GM18519 (cell line): ENCODE results near the gene MROH9.
"Not testable (repeated sequence)": the region's sequence is repeated elsewhere in the genome, so short reads cannot be mapped to it uniquely, and the experiment has no call there.

ENCODE experiments used
- ATAC-seq: cut with Tn5 transposase; IDR thresholded peaks from one replicate; pipeline ENCODE4 v1.9.1; 2021; ENCODE audit warnings: mild to moderate bottlenecking, moderate library complexity; ENCODE audit not compliant: unreplicated experiment, low FRiP score

Gene MROH9, protein sequence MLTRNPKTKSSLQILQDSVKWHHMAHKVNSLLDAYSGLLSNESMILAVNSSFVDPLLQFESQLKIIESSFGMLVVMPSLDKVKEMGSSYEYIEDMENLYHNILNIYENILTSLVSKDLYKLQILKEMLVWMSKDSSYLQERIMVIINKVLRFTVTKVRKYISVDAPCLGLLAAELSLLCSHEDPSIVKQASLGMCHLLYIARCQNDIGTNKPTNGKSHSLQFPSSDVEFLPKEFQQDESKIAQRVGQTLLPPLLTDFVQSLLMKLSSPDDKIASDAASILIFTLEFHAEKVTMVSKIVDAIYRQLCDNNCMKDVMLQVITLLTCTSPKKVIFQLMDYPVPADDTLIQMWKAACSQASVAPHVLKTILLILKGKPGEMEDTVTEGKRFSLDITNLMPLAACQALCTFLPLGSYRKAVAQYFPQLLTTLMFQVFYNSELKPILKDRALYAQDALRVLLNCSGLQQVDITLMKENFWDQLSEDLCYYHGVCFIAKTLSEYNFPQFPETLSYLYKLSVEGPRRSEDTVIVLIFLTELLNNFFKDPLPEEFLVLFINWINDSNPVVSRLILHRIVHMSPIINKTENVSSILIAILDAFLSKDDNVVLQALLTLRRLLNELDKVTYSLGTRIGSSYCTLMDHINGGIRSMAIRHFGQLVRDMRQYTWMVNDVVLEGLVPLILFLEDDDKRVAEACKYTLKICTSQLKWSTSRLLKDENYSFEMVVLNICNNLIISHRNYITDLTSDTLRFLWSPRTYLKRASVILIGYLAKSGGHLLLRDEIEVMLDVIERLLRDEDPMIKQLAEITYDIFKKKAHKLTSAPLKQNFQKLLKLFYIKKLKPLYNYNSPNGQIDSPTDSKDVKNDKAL

DNA sequence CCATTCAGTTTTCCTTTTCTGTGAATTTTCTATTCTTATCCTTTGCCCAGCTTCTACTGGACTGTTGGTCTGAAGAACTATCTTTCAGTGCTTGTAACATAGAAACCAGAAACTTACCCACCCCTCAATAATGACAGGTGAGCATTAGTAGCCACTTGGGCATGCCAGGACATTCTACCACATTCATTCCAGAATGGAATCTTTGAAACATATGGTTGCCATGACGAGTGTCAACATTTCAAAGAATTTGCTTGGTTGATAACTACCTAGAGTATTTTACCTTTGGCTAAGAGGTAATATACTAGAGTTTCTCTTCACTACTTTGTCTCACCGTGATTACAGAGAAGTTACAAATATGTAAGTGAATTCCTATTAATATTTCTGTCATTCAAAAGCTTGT, at the start of gene MROH9:
TSS of gene MROH9 (plus strand) at position 304 of the 400 bp plus-strand sequence. CDS start 10,023 bp downstream, outside the sequence.
- ATAC-seq = no peak

DNA sequence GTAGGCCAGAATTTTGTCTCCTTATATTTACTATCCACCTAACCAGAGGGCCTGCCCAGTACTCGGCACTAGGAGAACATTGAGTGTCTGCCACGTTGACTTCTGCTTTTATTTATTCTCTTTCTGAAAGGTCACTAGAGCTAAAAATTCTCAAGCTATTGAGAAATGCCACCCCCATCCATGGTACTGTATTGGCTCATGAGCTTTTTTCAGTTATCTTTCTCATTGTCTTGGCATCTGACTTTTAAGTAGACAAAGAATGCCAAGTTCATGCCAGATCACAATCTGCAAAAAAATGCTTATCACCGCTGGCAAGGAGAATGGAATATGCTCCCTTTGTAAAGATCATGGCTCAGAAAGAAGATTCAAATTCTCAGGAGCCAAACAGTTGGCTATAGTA, 49.8 kb upstream of the MROH9 start:
- no peak for ATAC-seq

DNA sequence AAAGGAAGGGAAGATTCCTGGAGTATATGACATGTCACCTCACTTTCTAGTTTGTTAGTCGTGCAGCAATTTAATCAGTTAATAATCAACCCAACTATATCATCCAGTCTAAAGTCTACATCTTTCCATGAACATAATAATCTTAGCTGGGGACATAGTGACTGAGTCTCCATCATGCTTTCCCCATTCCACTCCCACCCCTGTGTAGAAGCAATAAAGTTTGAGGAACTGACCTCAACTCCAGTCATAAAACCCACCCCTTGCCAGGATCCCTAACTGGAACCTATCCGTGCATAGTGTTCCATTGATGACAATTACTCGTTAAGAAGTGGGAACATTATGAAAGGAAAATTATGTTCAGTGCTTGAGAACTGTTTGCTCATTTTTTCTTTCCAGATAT, 48.9 kb upstream of the MROH9 start:
- no peak for ATAC-seq

DNA sequence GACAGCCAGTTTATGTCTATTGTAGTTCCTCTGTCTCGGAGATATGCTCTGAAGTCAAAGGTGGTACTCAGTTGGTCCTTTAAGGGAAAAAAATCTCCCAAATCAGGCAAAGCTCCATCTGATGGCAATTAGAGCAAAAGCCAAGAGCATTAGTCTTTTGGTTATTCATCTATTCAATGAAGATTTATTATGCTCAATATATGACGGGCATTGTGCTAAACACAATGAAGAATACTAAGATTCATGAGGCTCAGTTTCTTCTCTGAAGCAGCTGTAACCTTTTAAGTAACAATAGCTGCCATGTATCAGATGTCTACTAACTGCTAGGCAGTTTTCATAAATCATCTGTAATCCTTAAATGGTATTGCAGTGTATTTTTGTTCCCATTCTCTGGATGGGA, 47.6 kb upstream of the MROH9 start:
- no peak for ATAC-seq

DNA sequence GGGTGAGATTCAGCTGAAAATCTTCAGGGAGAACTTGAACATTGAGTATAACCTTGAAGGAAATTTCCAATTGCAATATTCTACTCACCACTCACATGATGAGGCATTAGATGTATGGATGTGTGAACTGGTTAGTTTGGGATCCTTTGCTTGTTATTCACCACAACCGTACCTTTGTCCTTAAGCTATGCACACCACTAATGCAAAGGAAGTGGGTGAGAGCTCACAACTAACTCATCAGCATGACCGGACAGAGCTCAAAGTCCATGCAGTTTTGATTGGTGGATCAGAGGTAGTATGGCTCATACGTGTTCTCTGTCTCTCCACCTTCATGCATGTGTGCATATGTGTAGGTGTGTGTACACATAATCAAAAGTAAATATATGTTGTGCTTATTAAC, 43.5 kb upstream of the MROH9 start:
- ATAC-seq = no peak

DNA sequence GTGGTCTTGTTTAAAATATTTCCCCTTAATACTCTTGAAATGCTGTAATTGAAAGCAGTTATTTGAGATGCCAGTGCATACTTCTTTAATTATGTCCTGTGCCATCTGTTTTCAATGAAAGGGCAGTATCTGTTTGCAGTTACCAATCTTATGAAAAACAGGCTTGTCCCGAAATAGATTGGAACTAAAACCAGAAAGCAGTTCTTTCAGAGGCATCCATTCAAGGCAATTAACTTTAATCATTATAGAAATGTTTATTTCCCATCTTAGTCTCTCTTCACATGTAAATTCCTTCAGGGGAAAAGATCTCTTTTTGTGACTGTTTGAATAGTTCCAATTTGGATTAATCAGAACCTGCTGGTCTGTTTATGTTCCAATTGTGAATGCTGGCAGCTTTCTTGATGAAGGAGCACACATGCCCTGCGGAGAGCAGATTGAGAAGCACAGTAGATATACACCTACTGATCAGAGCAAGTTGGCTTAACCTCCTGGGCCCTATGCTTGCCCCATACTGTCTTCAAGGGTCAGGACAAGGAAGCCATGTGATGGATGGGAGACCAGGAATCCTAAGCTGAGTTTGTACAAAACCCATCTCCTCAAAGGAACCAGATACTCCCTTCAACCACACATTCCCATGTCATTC, 41.6 kb upstream of the MROH9 start:
- ATAC-seq = no peak

DNA sequence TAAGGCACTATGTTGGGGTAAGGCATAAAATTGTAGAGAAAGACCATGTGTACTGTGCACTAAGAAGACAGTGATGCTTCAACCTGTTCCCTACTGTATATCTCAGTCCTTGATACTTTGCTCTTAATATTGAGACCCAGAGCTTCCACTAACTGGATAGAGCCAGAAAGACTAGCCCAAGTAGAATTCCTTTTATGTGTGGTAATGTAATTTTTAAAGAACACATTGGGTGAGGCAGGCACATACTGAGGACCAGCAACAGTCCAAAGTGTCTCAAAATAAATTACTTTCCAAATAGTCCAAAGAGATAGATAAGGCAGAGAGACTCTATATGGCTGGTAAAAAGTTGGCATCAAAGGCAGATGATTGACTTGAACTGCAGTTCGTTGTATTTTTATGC, 31.4 kb upstream of the MROH9 start:
- ATAC-seq = no peak

DNA sequence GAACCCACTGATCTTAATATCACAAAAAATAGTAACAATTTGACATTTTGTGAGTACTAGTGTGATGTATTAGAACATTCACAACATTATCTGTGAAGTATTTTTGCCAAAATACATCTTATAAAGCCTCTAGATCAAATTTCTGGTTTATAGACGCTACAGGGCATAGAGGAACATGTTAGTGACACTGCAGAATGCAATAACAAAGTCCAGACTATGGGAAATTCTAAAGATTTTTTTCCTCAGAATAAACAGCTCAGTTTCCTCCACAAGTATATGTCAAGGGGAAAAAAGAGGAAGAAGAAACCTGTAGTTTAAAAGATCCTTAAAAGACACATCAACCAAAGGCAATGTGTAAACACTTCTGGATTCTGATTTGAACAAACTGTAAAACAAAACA, 26.4 kb upstream of the MROH9 start:
- no peak for ATAC-seq

DNA sequence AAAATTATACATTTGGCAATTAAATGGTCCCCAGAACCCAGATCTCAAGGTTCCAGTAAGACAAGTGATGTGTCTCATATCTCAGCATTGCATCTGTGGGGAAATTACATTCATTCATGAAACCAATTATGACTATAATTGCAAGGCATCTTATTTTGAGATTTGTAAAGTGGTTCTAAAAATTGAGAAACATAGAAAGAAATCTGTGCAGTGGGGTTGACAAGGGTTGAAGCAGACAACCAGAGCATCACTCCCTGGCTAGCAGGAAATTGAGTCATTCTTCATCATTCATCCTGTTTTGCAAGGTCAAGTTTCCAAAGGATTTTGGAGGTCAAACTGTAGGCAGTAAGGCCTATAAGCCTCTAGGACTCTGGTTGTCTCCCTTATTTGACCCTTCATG, 25.1 kb upstream of the MROH9 start:
- no peak for ATAC-seq

DNA sequence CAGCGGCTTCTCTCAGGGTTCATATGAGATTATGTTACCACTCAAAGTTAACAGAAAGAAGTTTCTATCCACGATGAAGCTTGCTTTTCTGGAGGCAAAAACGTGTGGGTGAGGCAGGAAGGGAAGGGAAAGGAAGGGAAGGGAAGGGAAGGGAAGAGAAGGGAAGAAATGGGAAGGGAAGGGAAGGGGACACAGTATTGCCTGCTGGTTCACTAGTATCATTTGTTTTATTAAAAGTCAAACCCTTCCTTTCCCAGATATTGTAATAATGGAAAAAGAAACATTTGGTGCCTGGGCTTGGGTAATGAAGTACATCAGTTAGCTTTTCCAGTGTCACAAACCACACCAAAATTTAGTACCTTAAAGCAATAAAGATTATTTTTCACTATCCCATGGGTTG, 18.0 kb upstream of the MROH9 start:
- no peak for ATAC-seq

DNA sequence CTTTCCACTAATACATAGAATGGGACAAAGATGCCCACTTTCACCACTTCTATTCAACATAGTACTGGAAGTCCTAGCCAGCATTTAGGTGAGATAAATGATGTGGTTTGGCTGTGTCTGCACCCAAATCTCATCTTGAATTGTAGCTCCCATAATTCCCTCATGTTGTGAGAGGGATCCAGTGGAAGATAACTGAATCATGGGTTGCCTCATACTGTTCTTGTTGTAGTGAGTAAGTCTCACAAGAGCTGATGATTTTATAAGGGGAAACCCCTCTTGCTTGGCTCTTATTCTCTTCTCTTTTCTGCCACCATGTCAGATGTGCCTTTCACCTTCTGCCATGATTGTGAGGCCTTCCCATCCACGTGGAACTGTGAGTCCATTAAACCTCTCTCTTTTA, 10.7 kb upstream of the MROH9 start:
- not testable (repeated sequence) for ATAC-seq

DNA sequence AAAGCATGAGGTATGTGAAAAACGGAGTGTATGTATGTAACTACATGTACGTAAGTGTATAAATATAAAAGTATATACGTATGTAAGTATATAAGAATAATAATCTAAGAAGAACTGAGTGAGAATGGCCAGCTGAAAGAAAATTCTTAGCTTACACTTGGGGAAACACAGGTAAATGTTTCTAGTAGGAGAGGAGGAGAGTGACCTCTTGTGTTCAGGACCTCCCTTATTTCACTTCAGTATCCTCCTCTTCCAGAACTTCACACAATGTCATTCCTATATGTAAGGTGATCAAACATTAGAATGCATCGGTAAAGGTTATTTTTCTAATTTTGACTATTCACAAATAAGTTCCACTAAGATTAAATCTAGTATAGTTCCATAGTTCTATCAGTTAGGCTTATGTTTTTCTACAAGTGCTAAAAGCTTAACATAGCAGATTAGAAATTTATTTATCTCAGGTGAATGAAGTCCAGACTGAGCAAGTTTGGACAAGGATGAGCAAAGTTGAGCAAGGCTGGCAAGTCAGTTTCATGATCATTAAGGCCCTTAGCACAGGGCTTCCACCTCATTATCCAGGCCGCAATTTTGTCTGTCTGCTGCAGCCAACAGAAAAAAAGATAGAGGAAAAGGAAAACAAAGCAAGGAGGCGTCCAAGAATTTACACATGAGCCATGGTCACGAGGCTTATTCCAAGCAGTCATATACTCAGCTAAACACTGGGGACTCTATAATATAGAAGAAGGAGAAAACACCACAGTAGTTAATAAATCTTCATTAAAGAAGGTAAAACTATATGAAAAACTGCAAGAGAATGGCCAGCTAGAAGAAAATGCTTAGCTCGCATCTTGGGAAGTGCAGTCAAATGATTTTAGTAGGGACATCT, 7.1 kb upstream of the MROH9 start:
- no peak for ATAC-seq

DNA sequence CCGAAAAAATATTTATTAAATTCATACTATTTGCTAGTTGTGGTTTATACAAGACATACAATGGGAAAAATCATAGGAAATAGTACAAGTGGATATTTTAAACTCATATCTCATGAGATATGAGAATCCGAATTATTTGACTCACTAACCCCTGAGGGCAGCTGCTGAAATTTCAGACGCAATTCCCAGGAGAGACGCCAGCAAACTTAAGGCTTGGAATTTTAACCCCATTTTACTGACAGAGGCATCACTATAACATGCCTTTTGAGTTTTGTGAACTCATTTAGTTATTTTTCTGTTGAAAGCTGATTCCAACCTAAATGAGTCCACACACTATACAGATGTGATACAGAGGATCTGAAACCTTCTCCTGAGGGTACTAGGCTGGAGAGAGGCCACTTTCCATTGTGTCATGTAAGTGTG, 5.9 kb upstream of the MROH9 start:
- no peak for ATAC-seq

DNA sequence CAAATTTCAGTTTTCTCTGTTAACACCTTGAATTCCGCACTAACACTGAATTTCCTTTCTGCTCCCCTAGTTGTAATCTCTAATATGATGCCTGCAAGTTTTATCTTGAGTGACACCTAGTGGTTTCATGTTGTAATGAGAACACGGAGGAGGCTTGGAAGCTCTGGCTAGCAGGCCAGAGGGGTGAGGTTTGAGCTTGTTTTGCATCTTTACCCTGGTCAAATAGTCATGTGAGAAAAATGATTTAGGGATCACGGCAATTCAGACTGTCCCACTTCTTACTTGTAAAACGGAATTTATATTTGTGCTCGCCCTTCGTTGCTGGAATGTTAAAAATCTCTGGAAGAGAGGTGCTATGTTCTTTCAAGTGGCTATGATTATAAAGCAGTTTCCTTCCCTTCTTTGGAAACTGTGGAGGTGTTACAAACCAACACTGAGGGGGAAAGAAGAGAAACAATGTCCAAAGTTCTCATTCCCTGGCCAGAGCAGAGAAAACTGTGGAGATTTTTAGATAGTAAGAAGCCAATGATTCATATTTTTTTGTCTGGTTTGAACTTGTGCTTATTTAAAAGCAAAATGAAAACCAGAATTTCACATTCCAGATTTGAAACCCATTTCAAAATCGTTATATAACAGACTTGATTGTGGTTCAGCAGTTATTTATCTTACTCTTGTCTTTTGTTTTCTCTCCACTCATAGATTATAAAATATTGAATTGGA, 5.3 kb upstream of the MROH9 start:
- ATAC-seq = peak; percentile 94

DNA sequence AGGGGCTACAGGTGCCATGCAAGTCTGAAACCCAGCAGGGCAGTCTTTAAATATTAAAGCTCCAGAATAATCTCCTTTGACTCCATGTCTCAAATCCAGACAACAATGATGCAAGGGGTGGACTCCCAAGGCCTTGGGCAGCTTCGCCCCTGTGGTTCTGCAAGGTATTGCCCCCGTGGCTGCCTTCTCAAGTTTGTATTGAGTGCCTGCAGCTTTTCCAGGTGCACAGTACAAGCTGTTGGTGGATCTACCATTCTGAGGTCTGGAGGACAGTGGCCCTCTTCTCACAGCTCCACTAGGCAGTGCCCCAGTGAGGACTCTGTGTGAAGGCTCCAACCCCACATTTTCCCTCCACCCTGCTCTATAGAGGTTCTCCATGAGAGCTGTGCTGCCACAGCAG, 3.7 kb upstream of the MROH9 start:
- no peak for ATAC-seq

DNA sequence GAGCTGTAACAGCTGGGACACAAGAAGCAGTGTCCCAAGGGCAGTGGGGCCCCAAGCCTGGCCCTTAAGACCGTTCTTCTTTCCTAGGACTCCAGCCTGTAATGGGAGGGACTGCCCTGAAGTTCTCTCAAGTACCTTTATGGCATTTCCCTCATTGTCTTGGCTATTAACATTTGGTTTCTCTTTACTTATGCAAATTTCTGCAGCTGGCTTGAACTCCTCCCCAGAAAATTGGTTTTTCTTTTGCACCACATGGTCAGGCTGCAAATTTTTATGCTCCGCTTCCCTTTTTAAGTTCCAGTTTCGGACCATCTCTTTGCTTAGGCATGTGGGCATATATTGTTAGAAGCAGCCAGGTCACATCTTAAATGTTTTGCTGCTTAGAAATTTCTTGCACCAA, 3.1 kb upstream of the MROH9 start:
- ATAC-seq = no peak

DNA sequence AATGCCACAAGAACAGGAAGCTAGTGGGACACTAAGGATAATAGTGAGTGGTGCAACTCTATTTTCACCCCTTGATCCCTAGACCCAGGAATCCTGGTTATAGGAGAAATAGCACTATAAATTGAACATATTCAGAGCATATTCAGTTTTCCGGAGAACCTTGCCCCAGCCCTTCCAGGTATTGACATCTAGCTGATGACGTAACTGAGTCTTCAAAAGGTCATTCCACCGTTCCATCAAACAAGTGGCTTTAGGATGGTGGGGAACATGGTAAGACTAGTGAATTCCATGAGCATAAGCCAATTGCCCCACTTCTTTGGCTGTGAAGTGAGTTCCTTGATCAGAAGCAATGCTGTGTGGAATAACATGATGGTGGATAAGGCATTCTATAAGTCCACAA, 2.9 kb downstream of the MROH9 start:
- no peak for ATAC-seq

DNA sequence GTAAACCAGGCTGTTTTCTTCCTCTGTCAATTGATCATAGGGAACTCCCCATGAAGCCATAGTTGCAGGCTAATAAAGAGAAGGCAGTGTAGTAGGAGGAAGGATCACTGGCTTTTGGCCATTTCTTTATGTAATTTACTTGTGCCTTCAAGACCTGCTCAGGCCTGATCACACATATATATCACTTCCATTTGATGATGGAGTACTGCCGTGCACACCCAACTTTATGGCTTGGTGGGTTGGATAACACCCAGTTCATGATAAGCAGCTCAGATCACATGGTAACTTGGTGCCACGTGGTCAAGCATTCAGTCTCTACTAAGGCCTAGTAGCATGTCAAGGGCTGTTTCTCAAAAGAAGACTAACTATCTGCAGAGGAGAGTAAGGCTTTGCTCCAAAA, 4.1 kb downstream of the MROH9 start:
- no peak for ATAC-seq

DNA sequence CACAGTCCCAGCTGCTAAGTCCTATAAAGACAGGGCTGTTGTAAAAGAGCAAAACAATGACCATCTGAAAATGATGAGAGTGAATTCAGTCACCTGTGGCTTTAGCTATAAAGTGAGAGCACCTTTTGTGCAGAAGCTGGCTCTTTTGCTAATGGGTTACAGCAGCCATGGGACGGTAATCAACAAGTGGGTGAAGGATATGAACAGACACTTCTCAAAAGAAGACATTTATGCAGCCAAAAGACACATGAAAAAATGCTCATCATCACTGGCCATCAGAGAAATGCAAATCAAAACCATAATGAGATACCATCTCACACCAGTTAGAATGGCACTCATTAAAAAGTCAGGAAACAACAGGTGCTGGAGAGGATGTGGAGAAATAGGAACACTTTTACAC, 16.4 kb downstream of the MROH9 start:
- ATAC-seq = not testable (repeated sequence)

DNA sequence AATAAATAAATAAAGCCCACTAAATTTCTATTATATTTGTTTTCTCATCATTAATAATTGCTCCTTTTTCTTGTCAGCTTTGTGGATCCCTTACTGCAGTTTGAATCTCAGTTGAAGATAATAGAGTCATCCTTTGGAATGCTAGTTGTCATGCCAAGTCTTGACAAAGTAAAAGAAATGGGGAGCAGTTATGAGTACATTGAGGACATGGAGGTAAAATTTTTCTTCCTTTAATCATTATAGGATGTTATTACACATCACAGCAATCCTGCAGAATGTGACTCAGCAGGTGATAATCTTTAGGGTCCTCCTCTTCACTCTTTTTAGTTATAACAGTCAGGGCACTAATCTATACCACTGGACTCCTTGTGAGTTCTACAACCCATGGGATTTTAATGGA, 24.1 kb downstream of the MROH9 start:
- no peak for ATAC-seq
